ENCODE data around the gene MIS18BP1.
"Not testable (repeated sequence)": the region's sequence is repeated elsewhere in the genome, so short reads cannot be mapped to it uniquely, and the experiment has no call there.

MIS18BP1 gene

GRCh38 chr14:45253070-45253753 is at the start of gene MIS18BP1:
TSS of gene MIS18BP1 (minus strand) at chr14:45253202. CDS start at chr14:45247286, 5,916 bp downstream.
- DNase-seq, result peak; percentile 98

- no peak for DNase-seq
Measured at GRCh38 chr14:45298423-45299117, 45.6 kb upstream of the MIS18BP1 start.

GRCh38 chr14:45294796-45295195 is 41.8 kb upstream of the MIS18BP1 start:
- DNase-seq, result not testable (repeated sequence)

- DNase-seq, result no peak
Measured at GRCh38 chr14:45290547-45290946, 37.5 kb upstream of the MIS18BP1 start.

DNA sequence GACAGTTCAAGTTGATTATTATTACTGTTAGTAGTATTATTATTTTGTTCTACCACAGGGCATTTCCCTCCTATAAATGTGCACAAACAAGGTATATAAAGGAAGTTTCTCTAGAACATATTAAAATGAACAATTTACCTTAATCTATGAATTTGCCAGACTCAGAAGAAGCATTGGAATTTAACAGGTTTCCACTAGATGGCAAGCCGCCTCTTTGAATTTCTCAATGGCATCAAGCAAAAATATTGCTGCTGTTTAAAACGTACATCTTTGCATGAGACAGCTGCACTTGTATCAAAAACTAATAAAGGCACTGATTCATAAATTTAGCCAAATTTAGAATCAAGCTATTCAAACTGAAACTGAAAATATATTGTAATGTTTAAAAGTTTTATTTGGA is 34.6 kb upstream of the MIS18BP1 start:
- DNase-seq, result no peak

DNA sequence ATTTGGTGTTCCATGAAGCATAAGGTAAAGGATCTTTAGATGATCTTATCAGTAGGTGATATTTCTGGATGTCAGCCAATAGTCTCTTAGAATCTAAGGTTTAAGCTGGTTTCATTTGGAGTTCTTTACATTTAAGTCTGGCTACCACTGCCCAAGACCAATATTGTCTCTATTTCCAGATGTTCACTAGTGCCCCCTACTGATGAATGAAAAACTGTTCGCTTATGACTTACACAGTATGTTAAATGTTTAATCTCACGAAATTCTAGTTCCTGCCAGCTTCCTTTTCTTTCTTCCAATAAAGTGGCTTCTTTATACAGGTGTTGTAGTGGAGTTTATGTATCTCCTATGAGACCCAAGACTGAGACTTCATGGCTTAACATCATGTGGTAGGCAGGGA is 31.8 kb upstream of the MIS18BP1 start:
- DNase-seq, result no peak

DNA sequence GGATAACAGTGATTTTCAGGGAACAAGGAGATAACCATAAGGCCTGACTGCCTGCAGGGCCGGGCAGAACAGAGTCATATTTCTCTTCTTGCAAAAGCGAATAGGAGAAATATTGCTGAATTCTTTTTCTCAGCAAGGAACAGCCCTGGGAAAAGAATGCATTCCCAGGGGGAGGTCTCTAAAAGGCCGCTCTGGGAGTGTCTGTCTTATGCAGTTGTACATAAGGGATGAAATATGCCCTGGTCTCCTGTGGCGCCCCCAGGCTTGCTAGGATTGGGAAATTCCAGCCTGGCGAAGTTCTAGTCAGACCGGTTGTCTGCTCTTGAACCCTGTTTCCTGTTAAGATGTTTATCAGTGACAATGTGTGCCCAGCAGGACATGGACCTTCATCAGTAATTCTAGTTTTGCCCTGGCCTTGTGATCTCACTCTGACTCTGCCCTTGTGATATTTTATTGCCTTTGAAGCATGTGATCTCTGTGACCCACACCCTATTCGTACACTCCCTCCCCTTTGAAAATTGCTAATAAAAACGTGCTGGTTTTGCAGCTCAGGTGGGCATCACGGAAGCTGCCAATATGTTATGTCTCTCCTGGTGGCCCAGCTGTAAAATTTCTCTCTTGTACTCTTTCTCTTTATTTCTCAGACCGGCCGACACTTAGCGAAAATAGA is 28.9 kb upstream of the MIS18BP1 start:
- DNase-seq, result not testable (repeated sequence)

DNA sequence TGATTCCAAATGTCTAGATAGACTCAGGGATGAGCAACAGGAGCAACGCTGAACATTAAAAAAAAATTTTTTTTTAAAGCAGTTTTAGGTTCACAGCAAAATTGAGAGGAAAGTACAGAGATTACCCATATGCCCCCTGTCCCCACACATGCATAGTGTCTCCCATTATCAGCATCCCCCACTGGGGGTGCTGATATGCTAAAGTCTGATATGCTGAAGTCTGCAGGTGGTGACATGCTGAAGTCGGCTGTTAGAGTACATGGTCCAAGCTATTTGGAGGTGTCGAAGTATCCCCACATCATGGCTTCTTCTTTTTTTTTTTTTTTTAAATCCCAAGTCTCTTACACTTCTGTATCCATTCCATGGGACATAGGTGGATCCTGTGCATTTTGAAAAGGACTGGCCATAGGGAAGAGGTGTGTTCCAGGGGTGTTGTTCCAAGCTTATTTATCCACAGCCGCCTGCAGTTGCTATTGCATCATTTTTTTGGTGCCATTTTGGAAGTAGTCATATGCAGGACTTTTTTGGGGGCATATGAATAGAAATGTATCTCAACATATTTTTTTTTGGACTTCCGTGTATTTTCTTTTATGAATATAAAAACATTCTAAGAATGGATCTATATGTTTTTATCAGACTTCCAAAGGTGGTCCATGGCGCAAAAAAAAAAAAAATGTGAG is 19.0 kb upstream of the MIS18BP1 start:
- DNase-seq, result no peak

DNA sequence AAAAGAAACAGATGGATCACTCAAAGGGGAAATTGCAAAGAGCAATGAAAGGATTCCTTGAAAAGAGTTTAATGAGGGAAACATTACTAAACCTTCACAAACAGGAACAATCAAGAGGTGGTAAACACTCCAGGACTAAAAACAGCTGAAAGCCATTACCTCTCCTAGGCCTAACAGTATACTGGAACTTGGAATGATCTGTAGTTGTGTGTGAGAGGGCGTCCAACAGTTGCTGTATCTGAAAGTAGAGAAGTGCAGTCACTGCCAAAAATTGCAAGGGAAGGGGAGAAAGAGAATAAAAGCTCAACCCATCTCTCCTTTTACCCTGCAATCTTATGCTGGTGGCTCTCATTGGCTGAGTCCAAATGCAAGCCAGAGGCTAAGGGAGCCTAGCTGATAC is 17.0 kb upstream of the MIS18BP1 start:
- no peak for DNase-seq

DNA sequence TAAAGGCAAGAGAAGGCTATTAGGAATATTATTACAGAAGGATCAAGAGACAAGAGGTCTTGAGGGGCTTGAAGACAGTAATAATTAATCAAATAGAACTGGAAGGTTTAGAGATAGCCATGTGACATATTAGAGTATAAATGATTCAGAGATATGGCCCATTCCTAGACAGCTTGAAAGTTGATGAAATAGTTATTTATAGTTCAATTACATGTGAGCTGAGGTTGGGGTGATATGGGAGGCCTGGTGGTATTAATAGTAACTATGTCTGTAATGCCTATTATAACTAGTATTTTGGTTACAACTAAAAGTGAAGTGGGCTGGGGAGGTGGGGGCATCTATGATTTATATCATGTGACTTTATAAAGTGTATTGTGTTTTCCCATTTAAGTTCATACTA is 14.1 kb upstream of the MIS18BP1 start:
- no peak for DNase-seq

- DNase-seq, result no peak
Measured at GRCh38 chr14:45262637-45263036, 9.6 kb upstream of the MIS18BP1 start.

DNA sequence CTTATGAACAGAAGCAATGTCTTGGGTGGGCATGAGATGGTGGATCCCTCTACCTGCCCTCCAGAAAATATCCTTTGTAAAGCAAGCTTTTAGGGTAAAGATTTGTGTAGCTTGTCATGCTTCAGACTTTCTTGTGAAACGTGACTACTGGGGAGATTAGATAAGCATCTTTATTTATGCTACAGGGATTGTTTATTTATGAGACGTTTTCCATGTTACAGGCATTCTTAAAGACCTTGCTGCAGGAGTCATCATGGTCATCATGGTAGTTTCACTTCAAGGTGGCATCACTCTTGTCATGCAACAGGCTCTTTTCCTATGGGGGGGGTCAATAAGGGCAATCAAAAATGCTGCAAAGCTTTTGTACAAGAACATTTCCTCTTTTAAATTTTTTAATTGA is 8.2 kb upstream of the MIS18BP1 start:
- peak; percentile 33 for DNase-seq

- no peak for DNase-seq
Measured at GRCh38 chr14:45258805-45259204, 5.8 kb upstream of the MIS18BP1 start.

DNA sequence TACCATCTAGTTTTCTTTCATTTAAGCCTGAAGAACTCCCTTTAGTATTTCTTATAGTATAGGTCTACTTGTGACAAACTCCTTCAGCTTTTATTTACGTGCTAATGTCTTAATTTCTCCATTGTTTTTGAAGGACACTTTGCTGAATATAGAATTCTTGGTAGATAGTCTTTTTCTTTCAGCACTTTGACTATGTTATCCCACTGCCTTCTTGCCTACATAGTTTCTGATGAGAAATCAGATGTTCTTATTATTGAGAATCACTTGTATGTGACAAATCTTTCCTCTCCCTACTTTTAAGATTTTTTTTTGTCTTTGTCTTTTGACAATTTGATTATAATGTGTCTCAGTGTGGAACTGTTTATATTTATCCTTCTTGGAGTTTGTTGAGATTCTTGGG is 5.1 kb upstream of the MIS18BP1 start:
- no peak for DNase-seq

GRCh38 chr14:45254771-45255170 is 1.8 kb upstream of the MIS18BP1 start:
- DNase-seq, result no peak

- peak; percentile 70 for DNase-seq
Measured at GRCh38 chr14:45253754-45254310, 830 bp upstream of the MIS18BP1 start.

- DNase-seq, result peak; percentile 31
Measured at GRCh38 chr14:45252366-45253069, 484 bp downstream of the MIS18BP1 start.

DNA sequence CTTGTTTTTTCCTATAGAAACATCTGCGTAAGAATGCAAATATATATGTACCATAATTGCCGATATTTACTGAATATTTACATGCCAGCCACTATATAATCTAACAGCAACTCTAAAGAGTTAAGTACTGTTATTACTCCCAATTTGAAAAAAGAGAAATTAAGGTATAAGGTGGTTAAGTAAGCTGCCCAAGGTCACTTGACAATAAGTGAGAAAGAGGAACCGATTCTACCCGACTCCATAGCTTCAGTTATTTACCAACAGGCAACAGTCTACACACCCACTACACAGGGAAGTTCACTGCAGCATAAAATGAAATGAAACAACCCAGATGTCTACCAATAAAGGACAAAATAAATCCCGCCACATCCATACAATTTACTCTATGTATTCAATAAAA is 1.1 kb downstream of the MIS18BP1 start:
- peak; percentile 37 for DNase-seq

- DNase-seq, result peak; percentile 70
Measured at GRCh38 chr14:45249856-45250575, 3.0 kb downstream of the MIS18BP1 start.

DNA sequence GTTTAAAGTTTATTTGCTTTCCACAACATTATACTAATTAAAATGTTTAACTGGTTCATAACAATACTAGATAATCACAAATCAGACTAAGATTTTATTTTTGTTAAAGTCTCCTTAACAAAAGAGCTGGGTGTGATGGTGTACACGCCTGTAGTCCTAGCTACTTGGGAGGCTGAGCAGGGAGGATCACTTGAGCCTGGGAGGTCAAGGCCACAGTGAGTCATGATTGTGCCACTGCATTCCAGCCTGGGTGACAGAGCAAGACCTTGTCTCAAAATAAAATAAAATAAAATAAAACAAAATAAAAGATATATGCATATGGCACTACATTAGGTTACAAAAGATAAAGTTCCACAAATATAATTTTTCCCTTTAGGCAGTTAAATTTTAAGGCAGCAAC is 5.6 kb downstream of the MIS18BP1 start:
- DNase-seq, result peak; percentile 30

DNA sequence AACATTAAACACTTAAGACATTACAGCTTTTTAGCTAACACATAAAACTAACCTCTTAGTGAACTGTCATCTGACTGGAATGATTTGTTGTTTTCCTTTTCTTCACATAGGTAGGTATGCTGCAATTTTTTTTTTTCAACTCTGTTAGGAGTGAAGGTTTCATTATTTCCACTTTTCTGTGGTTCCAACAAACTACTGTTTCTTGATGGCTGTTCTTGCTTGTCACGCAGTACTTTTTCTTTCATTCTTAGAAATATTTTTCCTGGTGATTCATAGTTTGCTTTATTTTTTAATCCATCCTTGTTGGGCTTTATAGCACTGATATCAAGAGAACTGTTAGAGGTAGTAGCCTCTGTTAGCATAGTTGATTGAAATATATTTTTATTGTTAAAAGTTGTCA is 6.3 kb downstream of the MIS18BP1 start:
- peak; percentile 4 for DNase-seq

- no peak for DNase-seq
Measured at GRCh38 chr14:45246151-45246550, 6.9 kb downstream of the MIS18BP1 start.
